HG03354 (cell line): Measurements from ENCODE around the gene AP5Z1.

Source experiments
- ATAC-seq: cut with Tn5 transposase; IDR thresholded peaks from one replicate; pipeline ENCODE4 v1.9.1; 2021; ENCODE audit warnings: mild to moderate bottlenecking; ENCODE audit not compliant: unreplicated experiment, poor library complexity, severe bottlenecking

AP5Z1 gene

GRCh38 chr7:4744391-4745264, 30.8 kb upstream of the AP5Z1 start:
- ATAC-seq, result peak; percentile 82

GRCh38 chr7:4745265-4745919, 30.0 kb upstream of the AP5Z1 start:
- peak; percentile 20 for ATAC-seq

- ATAC-seq, result no peak
These were observed 29.2 kb upstream of the AP5Z1 start for GRCh38 chr7:4745971-4746919.

GRCh38 chr7:4747013-4747412, 28.4 kb upstream of the AP5Z1 start:
- ATAC-seq, result no peak

- no peak for ATAC-seq
These were observed 27.7 kb upstream of the AP5Z1 start for GRCh38 chr7:4747746-4748145.

- ATAC-seq, result no peak
These were observed 27.2 kb upstream of the AP5Z1 start for GRCh38 chr7:4748231-4748681.

GRCh38 chr7:4749363-4749762, 26.1 kb upstream of the AP5Z1 start:
- ATAC-seq, result no peak

GRCh38 chr7:4749798-4750197, 25.6 kb upstream of the AP5Z1 start:
- no peak for ATAC-seq

GRCh38 chr7:4751398-4751947, 23.9 kb upstream of the AP5Z1 start:
- ATAC-seq, result no peak

GRCh38 chr7:4753598-4754432, 21.6 kb upstream of the AP5Z1 start:
- peak; percentile 84 for ATAC-seq

- no peak for ATAC-seq
These were observed 20.9 kb upstream of the AP5Z1 start for GRCh38 chr7:4754433-4755010.

- no peak for ATAC-seq
These were observed 20.4 kb upstream of the AP5Z1 start for GRCh38 chr7:4755045-4755444.

- no peak for ATAC-seq
These were observed 17.3 kb upstream of the AP5Z1 start for GRCh38 chr7:4758111-4758510.

- no peak for ATAC-seq
These were observed 16.6 kb upstream of the AP5Z1 start for GRCh38 chr7:4758791-4759190.

GRCh38 chr7:4759211-4759610, 16.2 kb upstream of the AP5Z1 start:
- ATAC-seq, result no peak

- no peak for ATAC-seq
These were observed 14.5 kb upstream of the AP5Z1 start for GRCh38 chr7:4760952-4761351.

- ATAC-seq, result no peak
These were observed 13.0 kb upstream of the AP5Z1 start for GRCh38 chr7:4762121-4763055.
